Astrocyte of the cerebellum (primary cell): ENCODE data around the gene BACH2.

Experiments
- DNase-seq: peaks from one replicate; pipeline ENCODE4 v3.0.0-alpha.2; 2011; ENCODE audit warnings: low read depth
- H3K4me3 ChIP-seq: 2 replicates; pipeline ENCODE4 v1.5.1; 2011; ENCODE audit warnings: mild to moderate bottlenecking, low read depth, low read length, moderate library complexity
- in situ Hi-C: cut with HindIII; loops from 2 replicates; pipeline ENCODE4 v1.10.0; 2017; ENCODE audit warnings: low sequenced_read_pairs
- TF ChIP-seq, protein P1 (sequence below): IDR thresholded peaks from 2 replicates; pipeline ENCODE4 v1.5.1; 2012; ENCODE audit warnings: low read length, low read depth, moderate library complexity, mild to moderate bottlenecking; ENCODE audit errors: missing control alignments

The BACH2 gene

DNA sequence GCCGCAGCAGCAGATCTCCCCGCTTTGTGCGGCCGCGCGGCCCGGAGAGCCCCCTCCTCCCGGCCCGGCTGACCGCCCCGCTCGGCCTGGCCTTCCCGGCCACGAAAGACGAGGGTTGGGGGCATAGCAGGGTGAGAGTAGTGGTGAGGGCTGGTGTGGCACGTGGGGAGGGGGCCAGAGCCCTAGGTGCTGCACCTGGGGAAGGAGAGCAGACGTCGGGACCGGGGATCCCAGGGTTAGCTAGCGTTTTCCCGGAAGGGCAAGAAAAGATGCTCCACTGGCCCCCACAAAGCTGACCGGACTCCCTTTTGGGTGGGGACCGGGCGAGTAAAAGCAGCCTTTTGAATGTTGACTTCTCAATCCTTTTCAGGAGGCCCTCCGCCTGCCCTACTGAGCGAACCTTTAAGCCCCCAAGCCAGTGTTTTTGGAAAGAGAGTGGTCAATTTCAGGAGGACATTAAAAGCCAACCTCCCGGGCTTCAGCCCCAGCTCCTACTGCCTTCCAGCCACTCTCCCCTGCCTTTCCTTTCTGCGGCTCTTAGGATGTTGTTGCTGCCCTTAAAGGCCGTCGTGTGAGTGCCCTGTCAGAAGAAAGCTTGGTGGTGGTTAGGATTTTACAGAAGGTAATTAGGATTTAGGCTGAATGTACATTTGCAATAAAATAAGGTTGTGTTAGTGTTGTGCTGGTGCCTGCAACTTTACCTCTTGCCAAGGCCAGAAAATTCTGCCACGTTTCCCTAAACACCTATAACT, 648 bp upstream of the BACH2 start:
- DNase-seq, result no peak
- peak overlapping the region; percentile 64 for H3K4me3 ChIP-seq
- in situ Hi-C loops, result loop anchor here (5.0 kb wide), 1 partner anchor 75 kb away; no protein-coding TSS in a partner anchor
- TF ChIP-seq, protein P1, sequence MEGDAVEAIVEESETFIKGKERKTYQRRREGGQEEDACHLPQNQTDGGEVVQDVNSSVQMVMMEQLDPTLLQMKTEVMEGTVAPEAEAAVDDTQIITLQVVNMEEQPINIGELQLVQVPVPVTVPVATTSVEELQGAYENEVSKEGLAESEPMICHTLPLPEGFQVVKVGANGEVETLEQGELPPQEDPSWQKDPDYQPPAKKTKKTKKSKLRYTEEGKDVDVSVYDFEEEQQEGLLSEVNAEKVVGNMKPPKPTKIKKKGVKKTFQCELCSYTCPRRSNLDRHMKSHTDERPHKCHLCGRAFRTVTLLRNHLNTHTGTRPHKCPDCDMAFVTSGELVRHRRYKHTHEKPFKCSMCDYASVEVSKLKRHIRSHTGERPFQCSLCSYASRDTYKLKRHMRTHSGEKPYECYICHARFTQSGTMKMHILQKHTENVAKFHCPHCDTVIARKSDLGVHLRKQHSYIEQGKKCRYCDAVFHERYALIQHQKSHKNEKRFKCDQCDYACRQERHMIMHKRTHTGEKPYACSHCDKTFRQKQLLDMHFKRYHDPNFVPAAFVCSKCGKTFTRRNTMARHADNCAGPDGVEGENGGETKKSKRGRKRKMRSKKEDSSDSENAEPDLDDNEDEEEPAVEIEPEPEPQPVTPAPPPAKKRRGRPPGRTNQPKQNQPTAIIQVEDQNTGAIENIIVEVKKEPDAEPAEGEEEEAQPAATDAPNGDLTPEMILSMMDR, result no peak

DNA sequence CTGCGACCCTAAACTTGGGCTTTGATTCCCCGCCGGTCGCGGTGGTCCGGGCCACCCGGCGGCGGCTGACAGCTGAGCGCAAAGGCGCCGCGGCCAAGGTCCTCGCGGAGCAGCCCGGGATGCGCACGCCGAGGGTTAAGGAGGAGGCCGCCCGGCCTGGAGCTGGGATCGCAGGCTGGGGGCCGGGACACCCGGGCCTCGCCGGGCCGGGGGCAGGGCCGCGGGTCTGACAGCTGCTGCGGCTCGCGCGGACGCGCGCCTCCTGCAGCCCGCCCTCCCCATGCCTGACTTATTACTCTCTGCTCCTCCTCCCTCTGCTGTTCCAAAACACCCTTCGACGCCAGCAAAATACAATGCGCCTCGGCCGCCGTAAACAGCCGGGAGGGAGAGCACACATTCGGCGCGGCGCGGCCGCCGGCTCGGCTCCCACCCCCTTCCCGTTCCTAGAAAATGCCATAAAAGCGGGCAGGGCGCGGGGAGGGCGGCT, 746 bp downstream of the BACH2 start:
- in situ Hi-C loops, result loop anchor here (5.0 kb wide), 1 partner anchor 74 kb away; no protein-coding TSS in a partner anchor
- TF ChIP-seq, protein P1, result no peak
- peak; percentile 44 for DNase-seq
- H3K4me3 ChIP-seq, result peak overlapping the region; percentile 64

DNA sequence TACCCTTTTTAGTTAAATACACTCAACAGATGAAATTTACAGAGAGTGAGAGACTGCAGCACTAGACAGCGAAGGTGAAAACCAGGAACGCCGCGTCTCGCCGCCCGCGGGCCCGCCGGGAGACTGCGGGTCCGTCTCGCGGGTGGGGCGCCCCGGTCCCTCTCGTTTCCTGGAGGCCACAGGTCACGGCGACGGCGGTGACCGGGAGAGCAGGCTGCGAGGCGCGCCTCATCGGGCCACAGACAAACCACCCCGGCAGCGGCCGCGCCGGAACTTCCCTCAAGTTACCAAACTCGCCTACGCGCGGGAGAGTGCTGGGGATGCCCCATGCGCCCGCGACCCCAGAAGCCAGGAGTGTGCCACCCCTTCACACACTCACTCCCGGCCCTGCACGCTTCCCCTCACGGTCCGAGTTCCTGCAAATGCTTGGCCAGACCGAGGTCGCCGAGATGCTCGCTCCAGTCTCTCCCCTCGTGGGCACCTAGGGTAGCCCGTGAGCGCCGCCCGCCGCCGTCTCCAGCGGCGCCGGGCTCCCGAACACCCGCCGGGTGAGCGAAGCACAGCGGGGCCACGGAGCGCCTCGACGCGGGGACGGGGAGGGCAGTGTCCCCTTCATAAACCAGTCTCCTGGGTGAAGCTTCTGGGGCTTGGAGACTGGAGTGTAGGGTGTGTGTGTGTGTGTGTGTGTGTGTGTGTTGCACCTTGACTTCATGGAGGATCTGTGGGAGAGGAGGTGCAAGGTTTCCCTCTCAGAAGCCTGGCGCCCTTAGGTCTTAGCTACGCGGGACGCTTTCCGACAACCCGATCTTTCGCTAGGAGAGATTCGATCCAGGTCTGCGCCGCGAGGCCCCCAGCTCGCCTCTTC, 1.4 kb downstream of the BACH2 start:
- TF ChIP-seq, protein P1, result peak; percentile 22
- DNase-seq, result no peak
- in situ Hi-C loops, result loop anchor here (5.0 kb wide), 1 partner anchor 73 kb away; no protein-coding TSS in a partner anchor
- peak overlapping the region; percentile 64 for H3K4me3 ChIP-seq

DNA sequence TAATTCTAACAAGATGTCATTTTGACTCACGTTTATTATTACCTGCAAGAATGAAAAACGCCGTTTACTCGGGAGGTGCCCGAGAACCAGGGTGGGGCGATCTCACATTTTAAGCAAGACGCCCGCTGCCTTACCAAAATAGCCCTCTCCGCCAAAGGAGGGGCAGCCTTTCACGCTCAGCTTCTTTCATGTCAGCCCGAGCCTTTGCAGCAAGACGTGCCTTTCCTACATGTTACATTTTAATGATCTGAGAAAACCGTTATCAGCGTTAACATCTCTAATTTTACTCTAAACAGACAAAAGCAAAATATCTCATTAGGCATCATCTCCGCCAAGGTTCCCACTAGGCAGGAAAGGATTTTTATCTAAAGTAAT, 2.0 kb downstream of the BACH2 start:
- peak overlapping the region; percentile 64 for H3K4me3 ChIP-seq
- in situ Hi-C loops, result no loop called here
- TF ChIP-seq, protein P1, result no peak
- DNase-seq, result no peak

DNA sequence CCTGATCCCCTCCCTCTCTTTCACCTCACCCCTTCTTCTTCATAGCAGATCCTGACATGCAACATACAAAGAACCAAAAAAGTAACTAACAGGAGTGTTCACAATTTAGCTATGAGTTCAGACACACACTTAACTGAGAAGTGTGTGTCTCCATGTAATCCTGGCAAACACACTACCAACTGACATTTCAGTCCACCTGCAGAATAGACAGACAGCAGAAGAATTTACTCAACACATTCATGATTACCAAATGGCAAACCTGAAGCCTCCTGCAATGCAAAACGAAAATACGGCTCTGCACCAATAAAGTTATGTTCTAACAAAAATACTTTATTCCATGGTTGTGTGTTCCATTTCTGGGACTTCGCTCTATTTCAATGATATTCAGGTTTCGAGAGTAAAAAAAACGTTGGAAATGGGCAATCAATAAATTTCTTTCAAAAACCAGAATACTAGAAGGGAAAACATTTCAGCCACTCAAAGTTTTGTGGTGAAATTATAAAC, 2.6 kb downstream of the BACH2 start:
- TF ChIP-seq, protein P1, result no peak
- in situ Hi-C loops, result no loop called here
- H3K4me3 ChIP-seq, result peak overlapping the region; percentile 64
- no peak for DNase-seq

DNA sequence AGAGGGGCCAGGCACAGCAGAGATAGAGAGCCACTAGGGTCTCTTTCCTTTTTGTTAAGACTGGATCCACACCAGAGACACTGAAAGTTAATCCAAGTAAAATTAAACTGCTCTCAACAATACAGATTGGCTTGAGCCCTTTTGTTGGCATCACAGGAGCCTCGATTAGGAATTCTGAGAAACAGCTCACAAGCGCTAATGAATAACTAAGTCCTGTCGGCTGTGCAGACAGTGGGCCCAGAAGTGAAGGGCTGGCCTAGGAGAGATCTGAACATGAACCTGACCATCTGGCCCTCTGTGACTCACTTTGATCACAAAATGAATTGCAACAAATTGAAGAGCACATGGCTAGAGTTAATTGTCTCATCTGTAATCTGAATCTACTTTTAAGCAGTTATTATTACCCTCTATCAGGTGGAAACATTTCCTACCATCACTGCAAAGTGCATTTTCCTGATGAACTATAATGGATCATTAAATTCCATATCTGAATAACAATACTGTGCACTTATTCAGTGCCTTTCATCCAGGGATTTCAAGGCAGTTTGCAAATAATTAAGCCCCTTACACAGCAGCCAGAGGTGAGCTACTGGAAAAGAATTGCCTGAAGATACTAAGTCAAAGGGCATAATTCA, 3.2 kb downstream of the BACH2 start:
- H3K4me3 ChIP-seq, result no peak overlapping the region
- TF ChIP-seq, protein P1, result no peak
- in situ Hi-C loops, result no loop called here
- no peak for DNase-seq
